22Rv1 (cell line): ENCODE data around the gene KIZ.

Experiments
- ZFX ChIP-seq: fragments of 450-650 bp; IDR thresholded peaks from 2 replicates; pipeline ENCODE4 v1.6.1; 2017; ENCODE audit warnings: antibody characterized with exemption, borderline replicate concordance
- TF ChIP-seq, protein P1 (sequence below): fragments of 450-650 bp; IDR thresholded peaks from 2 replicates; pipeline ENCODE4 v1.5.1; 2017; ENCODE audit warnings: mild to moderate bottlenecking

GRCh38 chr20:21190869-21191268, 65.0 kb downstream of the KIZ start:
- TF ChIP-seq, protein P1, sequence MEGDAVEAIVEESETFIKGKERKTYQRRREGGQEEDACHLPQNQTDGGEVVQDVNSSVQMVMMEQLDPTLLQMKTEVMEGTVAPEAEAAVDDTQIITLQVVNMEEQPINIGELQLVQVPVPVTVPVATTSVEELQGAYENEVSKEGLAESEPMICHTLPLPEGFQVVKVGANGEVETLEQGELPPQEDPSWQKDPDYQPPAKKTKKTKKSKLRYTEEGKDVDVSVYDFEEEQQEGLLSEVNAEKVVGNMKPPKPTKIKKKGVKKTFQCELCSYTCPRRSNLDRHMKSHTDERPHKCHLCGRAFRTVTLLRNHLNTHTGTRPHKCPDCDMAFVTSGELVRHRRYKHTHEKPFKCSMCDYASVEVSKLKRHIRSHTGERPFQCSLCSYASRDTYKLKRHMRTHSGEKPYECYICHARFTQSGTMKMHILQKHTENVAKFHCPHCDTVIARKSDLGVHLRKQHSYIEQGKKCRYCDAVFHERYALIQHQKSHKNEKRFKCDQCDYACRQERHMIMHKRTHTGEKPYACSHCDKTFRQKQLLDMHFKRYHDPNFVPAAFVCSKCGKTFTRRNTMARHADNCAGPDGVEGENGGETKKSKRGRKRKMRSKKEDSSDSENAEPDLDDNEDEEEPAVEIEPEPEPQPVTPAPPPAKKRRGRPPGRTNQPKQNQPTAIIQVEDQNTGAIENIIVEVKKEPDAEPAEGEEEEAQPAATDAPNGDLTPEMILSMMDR, result no peak
- TF ChIP-seq ZFX, result no peak
